GM12878 (cell line): ENCODE data around the gene SSBP3. TPM values are rescaled to one million over a fixed set of nuclear protein-coding genes. Genes with fewer than 3 reads are reported as not detected.

Experiments used
- ATAC-seq: fragments of 200-7000 bp; cut with Tn5 transposase; 3 replicates; pipeline ENCODE4 v1.9.1; 2020; ENCODE audit warnings: mild to moderate bottlenecking, moderate library complexity
- BruUV-seq: library from RNA; stranded (reverse); fragments of 400-500 nt; replicated peaks from 2 replicates; lab custom pipeline; 2021; lab: Mats Ljungman, UMichigan
- CTCF ChIA-PET: fragments of 300-600 bp; sonication (Branson Sonifier 250); formaldehyde crosslinking; extraction: SDS; loops from one replicate; lab custom pipeline; 2021; ENCODE audit warnings: inconsistent platforms; lab: Yijun Ruan, JAX
- POLR2A ChIA-PET: fragments of 350-600 bp; formaldehyde crosslinking; extraction: SDS; loops from one replicate; lab custom pipeline; 2021; ENCODE audit warnings: inconsistent platforms; lab: Charles Lee
- RAD21 ChIA-PET: fragments of 300-600 bp; sonication (Branson Sonifier 250); formaldehyde crosslinking; loops from one replicate; lab custom pipeline; 2023; ENCODE audit warnings: antibody characterized with exemption; ENCODE audit not compliant: unreplicated experiment; lab: Charles Lee
- SMC1A ChIA-PET: fragments of 300-600 bp; sonication (Branson Sonifier 250); formaldehyde crosslinking; loops from one replicate; lab custom pipeline; 2023; ENCODE audit not compliant: unreplicated experiment, uncharacterized antibody; lab: Charles Lee
- DNase-seq: peaks from one replicate; pipeline ENCODE4 v3.0.0-alpha.2; 2011; ENCODE audit warnings: low read depth, low spot score
- FAIRE-seq: peaks from 3 replicates; lab custom pipeline; 2011; peaks lifted over from hg19 to GRCh38; lab: Jason Lieb, UNC
- H2AFZ ChIP-seq: 2 replicates; pipeline ENCODE4 v1.6.0; 2011; ENCODE audit warnings: low read depth, low read length, control low read depth; ENCODE audit not compliant: control insufficient read depth
- H3K27ac ChIP-seq: 2 replicates; pipeline ENCODE4 v1.5.1; 2011; ENCODE audit warnings: control low read depth; ENCODE audit not compliant: control insufficient read depth, insufficient read depth
- H3K27me3 ChIP-seq, 2 experiments: replicated peaks in 1 of 2; 2 replicates each; pipeline versions ENCODE4 v1.6.0 to v1.6.1; 2011; ENCODE audit warnings: low read length in 1 of 2; ENCODE audit not compliant: control insufficient read depth in 2 of 2, insufficient read depth in 2 of 2
- H3K36me3 ChIP-seq, 2 experiments: 2 replicates each; pipeline ENCODE4 v1.5.1; 2011; ENCODE audit warnings: low read length in 1 of 2; ENCODE audit not compliant: control insufficient read depth in 2 of 2, insufficient read depth in 2 of 2
- H3K4me1 ChIP-seq: 2 replicates; pipeline ENCODE4 v1.6.1; 2011; ENCODE audit warnings: mild to moderate bottlenecking, low read length, moderate library complexity, mixed read lengths; ENCODE audit not compliant: control insufficient read depth, insufficient read depth
- H3K4me2 ChIP-seq: 2 replicates; pipeline ENCODE4 v1.6.0; 2011; ENCODE audit warnings: control low read depth; ENCODE audit not compliant: control insufficient read depth, insufficient read depth
- H3K4me3 ChIP-seq: fragments of 200-600 bp; sonication (generic); 2 replicates; pipeline ENCODE4 v1.5.1; 2016
- H3K79me2 ChIP-seq: 2 replicates; pipeline ENCODE4 v1.6.0; 2011; ENCODE audit warnings: low read length; ENCODE audit not compliant: control insufficient read depth, insufficient read depth
- H3K9ac ChIP-seq: 2 replicates; pipeline ENCODE4 v1.8.0; 2011; ENCODE audit warnings: low read length, control low read depth, mixed read lengths; ENCODE audit not compliant: control insufficient read depth, insufficient read depth
- H3K9me3 ChIP-seq: replicated peaks from 3 replicates; pipeline ENCODE4 v1.5.1; 2011; ENCODE audit warnings: mild to moderate bottlenecking, low read length; ENCODE audit not compliant: control insufficient read depth, insufficient read depth
- H4K20me1 ChIP-seq: 2 replicates; pipeline ENCODE4 v1.6.0; 2011; ENCODE audit not compliant: control insufficient read depth, insufficient read depth
- BCL3 ChIP-seq: IDR thresholded peaks from 2 replicates; pipeline ENCODE4 v1.6.1; 2011; ENCODE audit warnings: borderline replicate concordance, low read depth, mild to moderate bottlenecking, moderate library complexity, low read length; ENCODE audit not compliant: insufficient read depth, poor library complexity, severe bottlenecking
- CBX3 ChIP-seq: fragments of 200-600 bp; sonication (generic); IDR thresholded peaks from 2 replicates; pipeline ENCODE4 v1.6.1; 2016; ENCODE audit warnings: low read depth, borderline replicate concordance
- MYC ChIP-seq: IDR thresholded peaks from 2 replicates; pipeline ENCODE4 v1.6.1; 2011; ENCODE audit warnings: mild to moderate bottlenecking, low read length, moderate library complexity, inconsistent platforms; ENCODE audit not compliant: insufficient read depth, insufficient replicate concordance, insufficient read length, severe bottlenecking
- RB1 ChIP-seq: fragments of 450-650 bp; formaldehyde crosslinking; IDR thresholded peaks from 2 replicates; pipeline ENCODE4 v1.6.1; 2017; ENCODE audit warnings: mild to moderate bottlenecking, borderline replicate concordance
- SIN3A ChIP-seq: IDR thresholded peaks from 2 replicates; pipeline ENCODE4 v1.6.1; 2012; ENCODE audit warnings: low read depth, low read length, improper control_type of control experiment
- WRNIP1 ChIP-seq: IDR thresholded peaks from 2 replicates; pipeline ENCODE4 v1.6.1; 2011; ENCODE audit warnings: low read depth, low read length, improper control_type of control experiment, borderline replicate concordance
- ZBTB4 ChIP-seq: fragments of 450-650 bp; formaldehyde crosslinking; IDR thresholded peaks from 2 replicates; pipeline ENCODE4 v1.4.0; 2022; ENCODE audit warnings: mild to moderate bottlenecking, moderate library complexity
- ZNF217 ChIP-seq: fragments of 450-650 bp; IDR thresholded peaks from 2 replicates; pipeline ENCODE4 v1.6.1; 2017; ENCODE audit warnings: antibody characterized with exemption, mild to moderate bottlenecking
- WGBS: methylation state at CpG from one replicate; pipeline ENCODE4 v1.1.6; 2016; ENCODE audit warnings: low lambda C conversion rate; ENCODE audit not compliant: insufficient replicate concordance, insufficient coverage; ENCODE audit errors: missing lambda C conversion rate; 5-methylcytosine and 5-hydroxymethylcytosine counted together
- in situ Hi-C: fragments of 300-500 bp; cut with MboI; formaldehyde crosslinking; loops from 9 replicates; pipeline ENCODE4 v1.14.3; 2018; ENCODE audit warnings: mixed read lengths
- intact Hi-C: fragments of 100-400 bp; cut with micrococcal nuclease; formaldehyde crosslinking; loops from one replicate; pipeline ENCODE4 v1.14.2; 2022; ENCODE audit not compliant: unreplicated experiment
- polyA plus RNA-seq, 11 experiments: library from polyadenylated mRNA; depleted of rRNA in 4 of 11; unstranded in 6 of 11; stranded (reverse) in 5 of 11; fragments of >200 nt; fragmentation: Nextera tagmentation in 4 of 11; fragmentation: Illumina TruSeq in 1 of 11; extraction: Ambion mirVana in 4 of 11; extraction: Trizol in 1 of 11; gene quantifications; 1 replicate in 1 of 11; 2 replicates in 10 of 11; pipeline versions ENCODE4 v1.2.1 to v1.2.3, GENCODE V29; 2011 to 2016; ENCODE audit warnings: inconsistent platforms in 2 of 11, missing spikeins in 2 of 11, low read depth in 1 of 11
- total RNA-seq, 4 experiments: library from RNA; depleted of rRNA in 3 of 4; stranded (reverse); fragments of >200 nt in 3 of 4; fragmentation: Illumina TruSeq in 1 of 4; extraction: Trizol in 1 of 4; gene quantifications; 2 replicates each; pipeline versions ENCODE4 v1.2.1 to v1.2.3, GENCODE V29; 2013 to 2021
- TF ChIP-seq, protein P1 (sequence below): fragments of 150-350 bp; IDR thresholded peaks from 2 replicates; pipeline ENCODE4 v1.6.1; 2016; ENCODE audit warnings: low read depth, low read length

Gene SSBP3
- total and polyA plus RNA-seq, 10 of the 15 experiments (the other 5 are each of a cell fraction or from before 2014, with no cell fraction given), result 4.1 to 51.7 (median 17.1) TPM

DNA sequence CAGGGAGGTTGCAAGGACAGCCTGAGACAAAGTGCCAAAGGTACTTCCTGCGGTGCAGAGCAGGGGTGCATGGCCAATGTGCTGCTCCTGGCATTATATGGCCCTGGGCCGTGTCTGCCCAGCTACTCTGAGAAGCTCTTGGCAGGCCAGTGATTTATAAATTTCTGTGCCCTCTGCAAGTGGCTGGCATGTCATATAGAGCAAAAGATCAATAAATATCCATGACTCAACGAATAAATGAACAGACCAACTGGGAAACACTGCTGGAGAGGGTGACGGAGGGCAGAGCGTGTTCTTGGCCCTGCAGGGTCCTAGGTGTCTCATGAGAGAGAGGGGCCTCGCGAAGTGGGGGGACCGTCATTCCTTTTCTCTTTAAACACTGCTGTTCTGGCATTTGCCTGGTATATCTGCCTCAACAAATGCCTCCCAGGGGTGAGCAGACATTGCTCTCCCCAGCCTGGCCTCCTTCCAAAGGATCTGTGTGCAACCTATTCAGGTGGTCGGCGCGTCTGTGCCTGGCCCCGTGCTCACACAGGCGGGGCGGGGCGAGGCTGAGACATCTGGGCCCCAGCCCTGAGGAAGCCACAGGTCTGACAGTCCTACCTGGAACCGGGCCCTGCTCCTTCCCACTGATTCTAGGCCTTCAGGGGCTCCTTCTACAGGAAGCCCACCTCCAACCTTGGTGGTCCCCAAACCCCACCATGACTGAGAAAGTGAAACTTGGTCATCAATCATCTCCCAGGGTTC lies 123.9 kb downstream of the SSBP3 start:
- H3K36me3 ChIP-seq, result peaks cover 2 to 5% of the 10 kb centered on the region in 2 experiments; a peak in 3 of 4 replicates
- no peak for DNase-seq
- 97% methylated on average over 16 of the region's 16 CpGs for WGBS
- peaks cover 2% of the 10 kb centered on the region; the same call in 1 of the 2 replicates for H3K79me2 ChIP-seq
- no TSS peak for BruUV-seq
- ChIA-PET SMC1A (no interaction called here), POLR2A (no interaction called here), RAD21 (no interaction called here), CTCF (no interaction called here)
- H3K9ac ChIP-seq, result no peak overlapping the region
- no peak overlapping the region for H3K4me3 ChIP-seq
- in situ Hi-C loops, result no loop called here
- H3K27me3 ChIP-seq, result no peaks in the 10 kb centered on the region
- intact Hi-C loops, result no loop called here
- no peaks in the 10 kb centered on the region for H3K9me3 ChIP-seq
- H3K4me1 ChIP-seq, result peaks cover 14% of the 10 kb centered on the region
- H4K20me1 ChIP-seq, result no peaks in the 10 kb centered on the region
- H3K27ac ChIP-seq, result no peak overlapping the region
- TF ChIP-seq ZNF217 (no peak), RB1 (no peak), MYC (no peak), CBX3 (no peak), SIN3A (no peak), ZBTB4 (CRISPR knock-in tag) (no peak), WRNIP1 (no peak), BCL3 (no peak)
- TF ChIP-seq, protein P1, sequence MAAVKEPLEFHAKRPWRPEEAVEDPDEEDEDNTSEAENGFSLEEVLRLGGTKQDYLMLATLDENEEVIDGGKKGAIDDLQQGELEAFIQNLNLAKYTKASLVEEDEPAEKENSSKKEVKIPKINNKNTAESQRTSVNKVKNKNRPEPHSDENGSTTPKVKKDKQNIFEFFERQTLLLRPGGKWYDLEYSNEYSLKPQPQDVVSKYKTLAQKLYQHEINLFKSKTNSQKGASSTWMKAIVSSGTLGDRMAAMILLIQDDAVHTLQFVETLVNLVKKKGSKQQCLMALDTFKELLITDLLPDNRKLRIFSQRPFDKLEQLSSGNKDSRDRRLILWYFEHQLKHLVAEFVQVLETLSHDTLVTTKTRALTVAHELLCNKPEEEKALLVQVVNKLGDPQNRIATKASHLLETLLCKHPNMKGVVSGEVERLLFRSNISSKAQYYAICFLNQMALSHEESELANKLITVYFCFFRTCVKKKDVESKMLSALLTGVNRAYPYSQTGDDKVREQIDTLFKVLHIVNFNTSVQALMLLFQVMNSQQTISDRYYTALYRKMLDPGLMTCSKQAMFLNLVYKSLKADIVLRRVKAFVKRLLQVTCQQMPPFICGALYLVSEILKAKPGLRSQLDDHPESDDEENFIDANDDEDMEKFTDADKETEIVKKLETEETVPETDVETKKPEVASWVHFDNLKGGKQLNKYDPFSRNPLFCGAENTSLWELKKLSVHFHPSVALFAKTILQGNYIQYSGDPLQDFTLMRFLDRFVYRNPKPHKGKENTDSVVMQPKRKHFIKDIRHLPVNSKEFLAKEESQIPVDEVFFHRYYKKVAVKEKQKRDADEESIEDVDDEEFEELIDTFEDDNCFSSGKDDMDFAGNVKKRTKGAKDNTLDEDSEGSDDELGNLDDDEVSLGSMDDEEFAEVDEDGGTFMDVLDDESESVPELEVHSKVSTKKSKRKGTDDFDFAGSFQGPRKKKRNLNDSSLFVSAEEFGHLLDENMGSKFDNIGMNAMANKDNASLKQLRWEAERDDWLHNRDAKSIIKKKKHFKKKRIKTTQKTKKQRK, result no peak
- H3K4me2 ChIP-seq, result no peak overlapping the region
- H2AFZ ChIP-seq, result no peak overlapping the region
- FAIRE-seq, result no peak
- ATAC-seq, result no peak
